Measurements from ENCODE around the gene IL10RA.
"Not testable (repeated sequence)": the region's sequence is repeated elsewhere in the genome, so short reads cannot be mapped to it uniquely, and the experiment has no call there.

The IL10RA gene

GRCh38 chr11:117985953-117986887, at the start of gene IL10RA:
Gene IL10RA, plus strand, starts transcription at chr11:117986394. Its CDS starts 74 bp downstream, at chr11:117986468.
- FAIRE-seq (no peak), DNase-seq (ENCODE audit: insufficient read length, low spot score) (no peak)
- no peak for TF ChIP-seq POLR2A (IDR thresholded peaks at IDR 0.05; ENCODE audit: low read depth, low read length)

DNA sequence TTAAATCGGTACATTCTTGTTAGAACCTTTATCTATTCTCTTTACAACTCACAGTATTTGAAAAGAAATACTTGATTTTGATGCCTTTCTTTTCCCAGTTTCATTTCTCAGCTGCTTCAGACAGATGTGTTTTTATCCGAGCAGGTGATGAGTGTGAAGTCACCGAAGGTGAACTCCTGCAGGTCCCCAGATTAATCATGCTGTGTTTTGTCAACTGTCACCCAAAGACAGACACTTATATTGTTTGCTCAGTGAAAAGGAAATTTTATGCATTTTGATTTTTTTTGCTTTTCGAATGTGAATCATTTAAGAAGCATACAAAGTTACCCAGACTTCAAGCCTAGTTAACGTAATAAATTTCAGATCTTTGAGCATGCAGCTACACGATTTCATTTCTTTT, 49.2 kb upstream of the IL10RA start:
- FAIRE-seq (no peak), DNase-seq (ENCODE audit: insufficient read length, low spot score) (no peak)
- TF ChIP-seq POLR2A (IDR thresholded peaks at IDR 0.05; ENCODE audit: low read depth, low read length): no peak

DNA sequence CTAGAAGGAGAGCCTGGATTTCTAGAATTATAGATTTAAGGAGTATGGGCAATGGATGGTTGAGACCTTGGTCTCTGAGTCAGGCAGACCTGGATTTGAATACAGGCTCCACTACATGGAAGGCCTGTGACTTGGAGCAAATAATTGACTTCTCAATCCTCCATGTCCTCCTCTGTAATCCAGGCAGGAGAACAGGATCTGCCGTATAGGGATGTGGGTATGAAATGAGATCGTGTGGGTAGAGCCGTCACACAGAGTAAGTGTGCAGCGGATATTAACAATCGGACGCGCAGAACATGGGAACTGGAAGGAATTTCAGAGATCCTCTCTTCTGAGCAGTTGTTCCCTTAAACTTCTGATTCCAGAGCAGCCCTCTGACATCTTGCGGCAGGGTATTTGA, 45.5 kb upstream of the IL10RA start:
- FAIRE-seq (no peak), DNase-seq (ENCODE audit: insufficient read length, low spot score) (no peak)
- no peak for TF ChIP-seq POLR2A (IDR thresholded peaks at IDR 0.05; ENCODE audit: low read depth, low read length)

DNA sequence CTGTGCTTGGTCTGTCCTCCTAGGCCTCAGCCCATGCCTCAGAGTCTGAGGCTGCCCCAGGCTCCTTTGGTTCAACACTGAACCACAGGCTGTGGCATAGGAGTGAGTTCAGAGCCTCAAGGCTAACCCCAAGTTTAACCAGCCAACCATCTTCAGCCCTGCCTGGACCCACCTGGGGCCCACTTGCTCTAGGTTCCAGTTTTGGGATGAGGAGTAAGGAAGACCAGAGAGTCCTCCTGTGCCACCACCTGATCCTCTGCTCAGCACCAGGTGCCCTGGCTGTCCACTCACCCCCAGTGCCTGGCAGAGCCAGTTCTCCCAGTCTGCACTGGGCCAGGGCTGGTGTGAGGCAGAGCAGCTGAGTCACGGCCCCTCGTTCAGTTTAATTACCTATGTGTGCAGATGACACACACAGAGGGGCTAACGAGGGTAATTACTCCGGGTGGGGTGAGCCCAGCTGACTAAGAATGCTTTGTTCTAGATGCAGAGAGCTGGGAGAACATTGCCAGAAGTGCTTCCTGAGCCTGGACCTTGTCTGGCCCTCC, 45.0 kb upstream of the IL10RA start:
- no peak for DNase-seq (ENCODE audit: insufficient read length, low spot score)
- FAIRE-seq: no peak
- no peak for TF ChIP-seq POLR2A (IDR thresholded peaks at IDR 0.05; ENCODE audit: low read depth, low read length)

DNA sequence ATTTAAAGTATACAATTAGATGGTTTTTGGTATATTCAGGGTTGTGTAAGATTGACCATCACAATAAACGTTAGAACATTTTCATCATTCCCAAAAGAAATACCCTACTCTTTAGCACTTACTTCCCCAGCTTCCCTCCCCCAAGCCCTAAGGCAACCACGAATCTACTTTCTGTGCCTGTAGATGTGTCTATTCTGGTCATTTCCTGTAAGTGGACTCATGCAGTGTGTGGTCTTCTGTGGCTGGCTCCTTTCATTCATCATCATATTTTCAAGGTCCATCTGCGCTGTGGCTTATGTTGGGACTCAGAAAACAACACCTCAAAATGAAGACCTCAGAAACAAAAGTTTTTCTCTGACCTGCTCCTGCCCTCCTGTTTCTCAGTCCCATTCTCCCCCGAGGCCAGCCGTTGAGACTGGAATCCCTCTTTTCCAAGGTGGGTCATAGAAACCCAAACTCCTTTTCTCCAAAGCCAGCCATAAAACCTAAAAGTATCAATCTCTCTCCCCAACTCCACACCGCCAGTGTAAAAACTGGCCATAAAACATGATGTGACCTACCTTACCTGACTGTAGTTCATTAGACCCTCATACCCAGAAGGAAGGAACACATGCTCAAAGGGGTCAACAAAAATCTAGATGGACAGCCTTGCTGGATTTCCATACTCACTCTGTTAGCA, 44.1 kb upstream of the IL10RA start:
- DNase-seq (ENCODE audit: insufficient read length, low spot score): no peak
- FAIRE-seq: no peak
- no peak for TF ChIP-seq POLR2A (IDR thresholded peaks at IDR 0.05; ENCODE audit: low read depth, low read length)

GRCh38 chr11:117944554-117944953, 41.6 kb upstream of the IL10RA start:
- no peak for TF ChIP-seq POLR2A (IDR thresholded peaks at IDR 0.05; ENCODE audit: low read depth, low read length)
- FAIRE-seq (no peak), DNase-seq (ENCODE audit: insufficient read length, low spot score) (no peak)

GRCh38 chr11:117945047-117945810, 41.0 kb upstream of the IL10RA start:
- TF ChIP-seq POLR2A (IDR thresholded peaks at IDR 0.05; ENCODE audit: low read depth, low read length): no peak
- no peak for DNase-seq (ENCODE audit: insufficient read length, low spot score)
- FAIRE-seq: no peak

DNA sequence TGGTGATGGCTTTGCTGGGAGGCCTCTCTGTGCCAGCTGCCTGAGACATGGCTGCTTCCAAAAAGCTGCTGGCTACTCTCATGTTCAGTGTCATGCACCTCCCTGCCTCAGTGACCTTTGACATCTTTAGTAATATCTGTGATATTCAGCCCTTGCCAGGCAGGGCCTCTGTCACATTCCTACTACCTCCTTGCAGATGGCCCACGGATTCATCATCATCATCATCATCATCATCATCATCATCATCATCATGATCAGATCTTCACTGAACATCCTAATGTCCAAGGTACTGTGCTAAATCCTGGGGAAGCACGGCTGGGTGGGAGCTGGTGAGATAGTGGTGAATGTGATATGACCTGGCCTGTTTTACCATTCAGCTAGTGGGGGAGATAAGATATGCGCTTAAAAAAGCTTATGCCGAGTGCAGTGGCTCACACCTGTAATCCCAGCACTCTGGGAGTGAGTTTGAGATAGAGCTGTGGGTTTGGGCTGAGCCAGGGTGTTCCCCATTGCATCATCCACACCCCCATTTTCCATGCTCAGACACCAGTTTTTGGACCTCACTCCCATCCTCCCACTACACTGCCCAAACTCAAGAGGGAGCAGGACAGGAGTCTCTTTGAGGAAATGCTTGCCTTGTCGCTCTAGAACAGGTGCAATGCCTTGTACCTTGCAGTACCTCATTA, 39.9 kb upstream of the IL10RA start:
- no peak for TF ChIP-seq POLR2A (IDR thresholded peaks at IDR 0.05; ENCODE audit: low read depth, low read length)

DNA sequence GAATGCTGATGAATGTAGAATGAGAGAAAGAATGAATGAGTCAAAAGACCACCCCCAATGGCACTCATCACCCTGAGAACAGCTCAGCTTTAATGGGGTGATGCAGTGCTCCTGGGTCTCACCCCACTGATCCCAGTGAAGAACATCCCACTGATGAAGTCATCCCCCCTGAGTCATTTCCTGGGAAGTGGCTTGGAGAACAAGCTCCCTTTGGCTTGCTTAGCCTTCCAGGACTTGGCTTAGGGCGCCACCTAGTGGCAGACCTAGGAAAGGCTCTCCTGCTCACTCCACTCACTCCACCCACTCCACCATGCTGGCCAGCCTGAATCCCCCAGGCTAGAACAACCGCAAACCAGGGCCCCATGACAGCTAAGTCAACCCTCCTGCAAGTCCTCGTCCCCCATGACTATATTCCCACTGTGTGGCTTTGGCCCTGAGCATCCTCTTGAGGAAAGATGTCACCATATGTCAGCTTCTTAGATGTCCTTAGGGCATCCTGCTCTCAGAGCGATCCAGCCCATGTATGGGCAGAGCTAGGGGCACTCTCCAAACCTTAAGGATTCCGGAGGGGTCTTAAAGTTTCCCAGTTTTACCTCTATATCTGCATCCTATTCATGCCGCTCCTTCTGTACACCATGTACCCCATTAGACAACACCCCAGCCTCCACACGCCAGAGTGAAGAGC, 39.2 kb upstream of the IL10RA start:
- no peak for TF ChIP-seq POLR2A (IDR thresholded peaks at IDR 0.05; ENCODE audit: low read depth, low read length)

More for the DNA sequence above, 39.9 kb upstream of the IL10RA start:
- no peak for DNase-seq (ENCODE audit: insufficient read length, low spot score)
- no peak for FAIRE-seq

DNA sequence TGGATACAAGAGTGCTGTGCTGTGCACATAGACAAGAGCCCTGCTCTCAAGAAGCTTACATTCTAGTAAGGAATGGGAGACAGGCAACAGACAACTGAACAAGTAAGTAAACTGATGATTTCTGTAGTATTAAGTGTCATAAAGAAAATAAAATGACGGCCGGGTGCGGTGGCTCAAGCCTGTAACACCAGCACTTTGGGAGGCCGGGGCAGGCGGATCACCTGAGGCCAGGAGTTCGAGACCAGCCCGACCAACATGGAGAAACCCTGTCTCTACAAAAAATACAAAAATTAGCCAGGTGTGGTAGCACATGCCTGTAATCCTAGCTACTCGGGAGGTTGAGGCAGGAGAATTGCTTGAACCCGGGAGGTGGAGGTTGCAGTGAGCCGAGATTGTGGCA, 38.4 kb upstream of the IL10RA start:
- FAIRE-seq; DNase-seq (ENCODE audit: insufficient read length, low spot score): not testable (repeated sequence)

More for the DNA sequence above, 39.2 kb upstream of the IL10RA start:
- DNase-seq (ENCODE audit: insufficient read length, low spot score): peak; percentile 81
- peak; percentile 84 for FAIRE-seq

- FAIRE-seq; DNase-seq (ENCODE audit: insufficient read length, low spot score): not testable (repeated sequence)
Measured at GRCh38 chr11:117948466-117948865, 37.7 kb upstream of the IL10RA start.

DNA sequence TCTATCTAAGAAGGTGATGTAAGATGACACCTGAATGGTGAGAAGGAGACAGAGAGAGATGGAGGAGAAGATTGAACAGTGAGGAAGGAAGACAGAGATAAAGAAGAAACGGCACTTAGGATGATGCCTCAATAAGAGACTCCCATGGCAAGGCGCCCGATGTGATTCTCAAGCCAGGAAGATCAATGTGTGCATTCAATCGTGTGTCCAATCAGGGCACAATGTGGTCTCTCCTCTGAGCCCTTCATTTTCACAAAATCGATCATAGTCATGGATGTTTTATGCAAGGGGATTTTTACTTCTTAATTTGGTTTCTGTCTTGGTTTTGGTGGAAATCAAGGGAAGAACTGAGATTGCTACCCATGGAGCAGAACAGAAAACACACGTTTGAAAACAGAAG, 37.1 kb upstream of the IL10RA start:
- DNase-seq (ENCODE audit: insufficient read length, low spot score): no peak
- TF ChIP-seq POLR2A (IDR thresholded peaks at IDR 0.05; ENCODE audit: low read depth, low read length): no peak
- no peak for FAIRE-seq

- no peak for TF ChIP-seq POLR2A (IDR thresholded peaks at IDR 0.05; ENCODE audit: low read depth, low read length)
- DNase-seq (ENCODE audit: insufficient read length, low spot score) (no peak), FAIRE-seq (no peak)
Measured at GRCh38 chr11:117950301-117950700, 35.9 kb upstream of the IL10RA start.

All from H54 (cell line).